Stimulated activated CD8-positive, alpha-beta memory T cell treated with anti-CD3 and anti-CD28 coated beads, Interleukin-7, amount 100 ng/mL, for 4 hours (primary cell): Measurements from ENCODE around the gene GRIA1.

Source experiments
- DNase-seq, 2 donors: peaks; one replicate each; pipeline ENCODE4 v3.0.0-alpha.2; 2020; ENCODE audit warnings: low read depth in 2 of 2

The GRIA1 gene

DNA sequence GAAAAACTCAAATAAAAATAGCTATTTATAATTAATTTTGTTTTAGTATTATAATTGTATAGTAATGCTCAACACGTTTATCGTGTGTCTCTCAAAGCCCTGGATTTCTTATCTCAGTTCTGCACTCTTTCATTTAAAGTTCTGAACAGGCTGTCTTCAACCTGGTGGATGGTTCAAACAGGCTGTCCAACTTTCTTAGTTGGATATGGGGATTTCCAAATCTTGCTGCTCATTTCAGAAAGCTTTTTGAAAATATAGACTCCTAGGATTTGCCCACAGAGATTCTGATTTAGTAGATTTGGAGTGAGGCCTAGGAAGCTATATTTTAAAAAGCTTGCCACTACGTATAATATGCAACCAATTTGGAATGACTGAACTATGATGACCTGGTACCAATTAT, 120.3 kb downstream of the GRIA1 start:
- no peak for DNase-seq

DNA sequence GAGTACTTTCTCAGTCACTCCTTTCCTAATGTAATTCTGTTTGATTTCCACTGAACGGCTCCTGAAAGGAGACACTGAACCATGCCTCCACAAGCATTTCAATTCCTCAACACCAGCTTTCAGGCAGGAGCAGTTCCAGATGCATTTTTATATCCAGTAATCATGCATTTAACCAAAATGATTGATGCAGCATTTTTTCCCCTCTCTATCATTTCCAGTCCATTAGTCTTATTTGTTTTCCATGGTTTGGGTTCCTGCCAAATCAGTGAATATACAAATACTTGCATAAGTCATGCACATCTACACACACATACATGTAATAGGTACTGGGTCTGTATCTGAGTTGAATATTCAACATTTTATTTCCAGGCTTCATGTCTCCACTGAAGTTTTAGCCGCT, 122.7 kb downstream of the GRIA1 start:
- no peak for DNase-seq

DNA sequence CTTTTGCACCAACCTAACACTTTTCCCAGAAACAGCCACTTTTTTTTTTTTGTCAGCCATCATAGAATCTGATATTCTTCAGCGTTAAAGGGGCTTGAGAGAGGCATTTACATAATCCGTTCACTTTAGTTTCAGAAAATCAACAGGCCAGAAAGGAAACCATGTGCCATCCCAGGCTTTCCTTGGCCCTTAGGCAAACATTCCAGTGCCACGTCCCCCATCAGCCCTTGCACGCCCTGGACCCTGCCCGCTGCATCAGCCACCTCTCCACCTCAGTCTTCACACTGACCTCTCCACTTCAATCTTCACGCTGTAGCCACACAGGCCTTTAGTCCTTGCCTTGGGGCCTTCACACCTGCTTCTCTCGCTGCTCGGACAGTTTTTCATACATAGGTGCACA, 123.2 kb downstream of the GRIA1 start:
- no peak for DNase-seq

DNA sequence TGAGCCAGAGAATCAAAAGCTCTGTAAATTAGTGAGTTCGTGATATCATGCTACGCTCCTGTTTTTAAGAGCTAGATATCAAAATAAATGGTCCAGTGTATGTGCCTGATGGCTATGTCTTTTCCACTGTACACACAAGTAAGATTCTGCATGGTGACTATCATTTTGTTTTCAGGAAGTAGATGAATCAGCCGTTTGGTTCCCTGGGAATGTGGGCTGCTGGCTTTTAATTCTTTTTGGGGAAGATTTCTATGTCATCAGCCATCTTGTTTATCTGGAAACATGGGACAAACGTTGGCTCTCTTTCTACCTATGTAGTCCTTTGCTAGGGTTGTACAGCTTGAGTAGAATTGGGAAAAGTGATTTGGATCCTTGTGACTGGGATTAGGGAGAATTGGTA, 126.7 kb downstream of the GRIA1 start:
- no peak for DNase-seq

DNA sequence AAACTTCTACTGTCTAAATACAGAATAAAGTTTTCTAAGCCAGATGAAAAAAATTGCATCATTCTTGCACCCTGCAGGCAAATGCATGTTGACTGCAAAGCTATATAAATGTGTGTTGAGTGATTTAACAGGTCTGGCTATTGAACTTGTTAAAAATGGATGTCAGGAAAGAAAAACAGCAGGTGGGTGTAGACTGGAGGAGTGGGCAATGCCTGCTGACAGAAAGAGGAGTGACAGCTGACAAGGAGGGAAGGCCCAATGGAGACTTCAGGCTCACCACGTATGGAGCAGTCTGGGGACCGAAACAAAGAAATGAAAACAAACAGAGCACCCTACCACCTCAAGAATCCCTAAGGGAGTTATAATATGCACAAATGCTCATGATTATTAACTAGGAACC, 127.8 kb downstream of the GRIA1 start:
- DNase-seq = no peak

DNA sequence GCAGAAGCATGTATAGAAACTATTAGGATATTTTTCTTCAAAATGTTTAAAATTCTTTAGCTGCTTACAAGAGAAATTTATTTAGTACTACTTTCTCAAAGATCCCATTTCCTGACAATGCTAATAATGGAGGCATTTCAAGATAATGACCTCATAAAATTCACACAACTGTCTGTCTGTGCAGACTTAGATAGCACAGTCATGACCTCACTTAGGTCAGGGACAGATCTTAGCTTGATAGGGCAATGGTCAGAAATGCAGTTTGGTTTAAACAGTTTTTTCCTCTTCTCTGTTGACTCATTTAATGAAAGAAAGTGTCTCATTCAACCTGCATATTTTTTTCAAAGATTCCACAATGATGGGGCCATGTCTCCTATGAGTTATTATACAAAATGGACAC, 128.4 kb downstream of the GRIA1 start:
- DNase-seq = no peak

DNA sequence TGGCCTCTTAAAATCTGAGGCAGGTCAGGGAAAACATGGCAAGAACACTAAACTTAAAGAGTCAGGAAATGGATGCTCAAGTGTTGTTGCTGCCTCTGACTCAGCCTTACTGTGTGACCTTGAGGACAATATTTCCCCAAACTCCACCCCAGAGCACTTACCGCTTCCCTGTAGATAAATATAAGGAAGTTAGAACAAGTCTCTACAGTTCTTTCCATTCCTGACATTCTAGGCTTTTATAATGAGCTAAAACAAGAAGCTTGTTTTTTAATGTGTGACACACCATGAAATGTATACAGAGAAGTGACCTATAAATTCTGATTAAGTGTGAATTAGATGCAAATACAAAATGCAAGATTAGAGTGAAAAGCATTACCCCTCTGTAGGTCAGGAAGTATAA, 129.3 kb downstream of the GRIA1 start:
- DNase-seq = no peak

DNA sequence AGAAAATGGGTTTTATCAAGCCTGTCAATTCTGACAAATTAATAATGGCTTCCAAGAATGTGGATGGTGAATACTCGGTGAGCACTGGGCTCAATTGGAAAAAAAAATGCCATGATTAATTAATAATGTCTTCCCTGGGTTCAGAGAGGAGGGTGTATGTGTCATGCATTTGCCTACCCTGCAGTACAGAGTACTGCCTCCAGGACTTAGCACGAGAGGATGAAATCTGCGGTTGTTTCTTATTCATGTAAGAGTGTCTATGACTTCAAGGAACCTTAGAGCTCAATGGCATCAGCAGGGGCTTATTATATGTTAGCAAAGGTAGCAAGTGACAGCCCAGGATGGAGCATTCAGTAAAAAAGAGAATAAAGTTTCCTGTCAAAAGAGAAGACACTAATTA, 132.7 kb downstream of the GRIA1 start:
- DNase-seq = no peak

DNA sequence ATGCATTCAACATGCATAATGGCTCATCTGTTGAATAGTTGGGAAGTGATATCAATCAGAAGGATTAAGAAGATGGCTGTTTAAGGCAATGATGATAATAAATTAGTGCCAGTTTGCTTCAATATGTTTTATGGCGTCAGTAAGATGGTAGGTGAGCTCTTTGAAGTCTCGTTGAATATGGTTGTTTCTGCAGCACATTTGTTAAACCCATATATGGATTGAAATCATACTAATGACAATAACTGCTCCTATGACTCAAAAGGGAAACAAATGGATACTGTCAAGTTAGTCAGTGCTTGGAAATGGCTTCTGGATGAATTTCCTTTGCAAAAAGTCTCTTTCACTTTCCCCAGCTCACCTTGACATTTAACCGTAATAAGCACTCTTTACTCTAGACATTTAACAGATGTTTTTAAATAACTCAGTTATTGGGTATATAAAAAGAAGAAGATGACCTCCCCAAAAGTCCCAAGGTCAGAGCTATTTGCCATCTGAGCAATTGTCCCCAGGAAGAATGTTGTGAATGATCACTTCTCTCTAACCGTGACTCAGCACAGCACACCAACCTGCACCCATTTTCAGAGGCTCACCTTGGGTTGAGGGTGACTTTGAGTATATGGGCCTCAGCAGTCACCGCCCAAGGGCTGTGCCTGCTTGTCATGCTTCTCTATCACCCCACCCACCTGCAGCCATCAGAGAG, 133.4 kb downstream of the GRIA1 start:
- no peak for DNase-seq

DNA sequence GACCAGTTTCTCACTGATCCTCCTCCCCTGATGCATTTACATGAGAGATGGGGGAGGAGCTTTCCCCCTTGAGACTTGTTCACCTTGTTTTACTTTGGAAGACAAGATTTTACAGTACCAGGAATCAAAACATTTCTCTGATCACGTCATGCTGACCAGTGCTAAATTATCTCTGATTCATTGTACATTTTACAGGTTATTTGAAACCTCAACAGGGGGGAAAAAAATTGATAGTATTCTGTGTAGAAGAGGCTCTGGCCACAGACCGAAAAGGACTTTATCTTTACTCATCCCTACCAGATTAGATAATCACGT, 133.9 kb downstream of the GRIA1 start:
- no peak for DNase-seq

DNA sequence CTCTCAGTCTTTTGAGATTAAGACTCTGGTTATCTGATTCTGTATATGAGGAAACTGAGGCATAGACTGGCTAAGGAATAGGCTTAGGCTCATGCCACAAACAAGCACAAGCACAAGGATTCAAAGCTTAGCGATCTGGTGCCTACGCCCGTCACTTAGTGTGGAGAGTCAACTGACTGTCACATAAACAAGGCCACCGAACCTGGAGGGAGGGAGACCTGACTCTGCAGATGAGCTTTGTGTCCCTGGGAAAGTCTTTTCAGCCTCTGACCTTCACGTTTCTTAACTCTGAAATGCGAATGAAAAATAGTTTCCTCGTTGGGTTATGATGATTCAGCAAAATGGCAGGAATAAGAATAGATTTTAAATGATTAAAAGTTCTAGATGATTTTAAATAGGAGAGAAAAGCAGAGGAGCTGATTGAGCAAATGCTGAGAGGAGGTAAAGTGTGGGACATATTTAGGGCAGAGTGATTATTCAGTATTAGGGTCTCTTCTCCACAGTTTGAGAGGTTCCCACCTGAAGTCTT, 135.4 kb downstream of the GRIA1 start:
- DNase-seq = no peak

DNA sequence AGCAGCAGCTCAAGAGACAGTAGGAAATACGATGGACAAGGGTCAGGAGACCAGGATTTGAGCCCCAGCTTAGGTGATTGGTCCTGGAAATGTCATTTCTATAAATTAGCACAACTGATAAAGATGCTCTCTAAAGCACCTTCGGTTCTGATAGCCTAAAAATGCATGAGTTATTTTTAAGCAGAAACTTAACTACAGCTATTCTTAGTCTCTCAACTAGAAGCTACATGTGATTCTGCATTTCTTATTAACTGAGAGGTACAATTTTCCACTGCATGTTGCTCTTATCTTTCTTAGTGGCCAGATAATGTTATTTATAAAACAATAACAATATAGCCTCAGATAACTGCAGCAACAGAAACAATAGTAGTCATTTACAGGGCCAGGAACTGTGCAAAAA, 136.4 kb downstream of the GRIA1 start:
- no peak for DNase-seq

DNA sequence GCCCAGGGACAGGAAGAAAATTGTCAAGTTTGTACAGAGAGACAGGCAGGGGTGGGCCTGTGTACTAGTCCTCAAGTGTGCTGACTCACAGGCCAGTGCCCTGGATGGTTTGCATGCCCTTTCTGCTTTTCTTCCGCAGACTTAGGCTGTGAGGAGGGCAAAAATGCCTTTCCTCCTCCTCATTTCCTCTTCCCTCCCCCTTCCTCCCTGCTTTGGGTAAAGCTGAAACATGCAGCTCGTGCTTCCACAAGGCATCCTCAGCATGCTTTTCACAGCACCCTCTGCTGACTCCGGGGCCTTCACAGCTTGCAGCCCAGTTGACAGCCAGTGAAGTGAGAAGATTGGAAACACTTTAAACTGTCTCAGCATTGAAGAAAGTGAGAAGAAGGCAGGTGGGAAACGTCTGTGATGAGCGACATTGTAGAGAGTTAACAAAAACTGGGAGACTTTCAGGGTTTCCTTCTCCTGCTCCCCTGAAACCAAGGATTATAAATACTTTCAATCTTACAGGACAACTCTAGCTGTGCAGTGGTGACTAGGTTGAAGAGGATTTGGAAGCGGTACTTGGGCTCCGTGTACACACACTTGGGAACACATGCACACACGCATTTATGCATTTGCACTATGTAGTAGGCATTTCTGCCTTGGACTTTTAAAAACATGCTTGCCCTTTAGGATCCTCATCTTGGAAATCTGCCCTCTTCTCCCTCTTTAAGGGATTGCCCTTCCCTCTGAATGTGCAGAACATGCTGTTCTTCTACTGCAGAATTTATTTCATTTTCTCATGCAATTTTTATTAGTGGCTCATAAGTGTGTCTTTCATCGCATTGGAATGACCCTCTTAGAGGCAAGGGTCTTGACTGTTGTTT, 138.8 kb downstream of the GRIA1 start:
- no peak for DNase-seq

DNA sequence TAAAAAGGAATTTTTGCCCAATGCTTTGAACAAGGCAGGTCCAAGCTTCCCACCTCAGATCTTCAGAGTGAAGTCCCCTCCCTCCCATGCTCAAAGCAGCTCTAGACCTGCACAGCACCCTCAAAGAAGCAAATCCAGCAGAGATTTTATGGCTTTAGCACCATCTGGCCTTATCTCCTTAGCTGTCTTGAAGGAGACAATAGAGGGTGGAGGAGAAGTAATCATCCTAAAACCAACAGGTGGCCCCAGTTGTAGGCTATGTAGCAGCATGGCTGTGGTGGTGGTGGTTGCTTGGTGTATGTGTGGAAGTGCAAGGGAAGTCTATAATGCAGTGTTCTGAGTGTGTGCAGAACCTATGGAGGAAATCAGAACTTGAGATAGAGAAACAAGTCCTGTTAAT, 140.1 kb downstream of the GRIA1 start:
- no peak for DNase-seq

DNA sequence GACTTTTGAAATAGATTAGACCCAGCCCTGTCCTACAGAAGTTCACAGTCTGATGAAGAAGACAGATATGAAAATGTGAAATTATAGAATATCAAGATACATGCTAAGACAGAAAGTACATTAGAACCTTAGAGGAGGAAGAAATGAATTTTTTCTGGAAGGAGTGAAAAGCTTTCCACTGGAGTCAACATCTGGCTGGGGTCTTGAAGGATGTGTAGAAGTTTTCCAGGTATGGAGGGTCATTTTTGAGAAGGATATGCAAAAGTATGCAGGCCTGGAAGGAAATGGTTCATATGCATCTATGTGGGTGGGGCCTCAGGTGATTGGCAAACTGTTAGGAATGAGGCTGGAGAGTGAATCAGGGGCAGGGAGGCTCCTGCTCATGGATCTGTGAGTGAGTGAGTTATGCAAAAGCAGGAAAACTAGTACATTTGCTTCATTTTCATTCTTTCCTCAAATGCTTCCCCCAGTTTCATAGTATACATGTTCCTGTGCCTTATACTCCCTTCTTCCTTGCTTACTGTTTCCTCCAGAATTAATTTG, 142.3 kb downstream of the GRIA1 start:
- DNase-seq = no peak

DNA sequence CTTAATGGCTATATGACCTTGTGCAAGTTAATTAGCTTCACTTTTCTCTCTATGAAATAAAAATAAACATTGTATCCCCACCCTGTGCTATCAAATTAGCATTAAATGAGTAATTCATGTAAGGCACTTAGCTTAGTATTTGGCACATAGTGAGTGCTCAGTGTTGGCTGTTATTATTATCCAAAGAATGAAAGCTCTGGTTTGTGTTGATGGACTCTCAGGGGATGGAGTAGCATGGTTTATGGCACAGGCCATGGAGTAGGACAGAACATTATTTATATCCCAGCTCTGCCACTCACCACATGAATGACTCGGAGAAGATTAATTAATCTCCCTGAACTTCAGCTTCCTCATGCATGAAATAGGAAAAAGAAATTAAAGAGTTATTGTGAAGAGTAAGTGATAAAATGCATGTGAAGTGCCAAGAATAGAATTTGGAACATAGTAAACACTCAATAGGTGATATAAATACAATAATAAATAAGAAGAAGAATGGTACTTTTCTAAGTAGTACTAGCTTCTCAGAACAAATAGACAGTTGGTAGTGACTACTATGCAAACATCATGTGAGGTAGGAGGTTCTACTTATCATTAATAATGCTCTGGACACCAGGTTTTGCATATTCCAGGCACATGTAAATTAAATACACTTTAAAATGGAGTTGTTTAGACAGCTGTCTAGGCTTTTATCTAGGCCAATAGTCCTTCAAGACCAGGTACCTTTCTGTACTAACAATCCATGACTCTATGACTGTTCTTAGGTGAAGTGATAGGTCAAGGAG, 146.4 kb downstream of the GRIA1 start:
- no peak for DNase-seq

DNA sequence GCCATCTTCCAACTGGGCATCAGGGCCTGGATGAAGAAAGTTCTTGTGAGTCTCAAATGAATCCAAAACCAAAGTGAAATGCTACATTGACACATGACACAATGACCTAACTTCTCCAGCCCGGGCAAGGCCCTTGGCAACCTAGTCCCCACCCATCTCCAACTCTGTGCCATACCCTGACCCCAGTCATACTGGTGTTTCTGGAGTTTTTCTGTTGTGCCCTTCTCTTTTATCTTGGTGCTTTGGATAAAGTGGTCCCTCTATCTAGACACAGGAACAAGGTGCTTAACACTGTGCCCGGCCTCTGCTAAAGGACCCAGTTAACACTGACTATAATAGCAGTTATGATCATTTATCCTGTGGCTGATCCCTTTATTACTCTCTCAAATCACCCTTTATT, 149.8 kb downstream of the GRIA1 start:
- no peak for DNase-seq

DNA sequence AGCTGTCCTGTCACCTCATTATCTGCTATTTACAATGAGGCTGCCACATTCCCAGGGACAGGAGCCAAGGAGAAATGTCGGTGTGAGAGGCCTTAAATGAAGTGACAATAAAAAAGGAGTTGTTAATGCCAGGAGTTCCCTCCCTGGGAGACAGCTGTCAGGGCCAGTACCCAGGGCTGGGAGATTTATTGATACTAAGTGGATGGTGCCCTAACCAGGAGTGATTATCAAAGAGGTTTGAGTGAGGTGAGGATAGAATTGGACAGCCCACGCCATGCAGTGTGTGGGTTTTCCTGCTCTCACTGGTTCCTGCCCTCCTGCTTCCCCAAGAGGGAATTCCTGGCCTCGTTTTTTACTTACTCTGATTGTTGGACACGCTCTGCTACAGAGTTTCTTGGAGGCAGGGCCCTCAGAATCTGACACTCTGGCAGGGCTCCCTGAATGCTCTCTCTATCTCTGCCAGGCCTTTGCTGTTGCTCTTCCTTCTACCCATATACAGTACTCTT, 150.8 kb downstream of the GRIA1 start:
- no peak for DNase-seq

DNA sequence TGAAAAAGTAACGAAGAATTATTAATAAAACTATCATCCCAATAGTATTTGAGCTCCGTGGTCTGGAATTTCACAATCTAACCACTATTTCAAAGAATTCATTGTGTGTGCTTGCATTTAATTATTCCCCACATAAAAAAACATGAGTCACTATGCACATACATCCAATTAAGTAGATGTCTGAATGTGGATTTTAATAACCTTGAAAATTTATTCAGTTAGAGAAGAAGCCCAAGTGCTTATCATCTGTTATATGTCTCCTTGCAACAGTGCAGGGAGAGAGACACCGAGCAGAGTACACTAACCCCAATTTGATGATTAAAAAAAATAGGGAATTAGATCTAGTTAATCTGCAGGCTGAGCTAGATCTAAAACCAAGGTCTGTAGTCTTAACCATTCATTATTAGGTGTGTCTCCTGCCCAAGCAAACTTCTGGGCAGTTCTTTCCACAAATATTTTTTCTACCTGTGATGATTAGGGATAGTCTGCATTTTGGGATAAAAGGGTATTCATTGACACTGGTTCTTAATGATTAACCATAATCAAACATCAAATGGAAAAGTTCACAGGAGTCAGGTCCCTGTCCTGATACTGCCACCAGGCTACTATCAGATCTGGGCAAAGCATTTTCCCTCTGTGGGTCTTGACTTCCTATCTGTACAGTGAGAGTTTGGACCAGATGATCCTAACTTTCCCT, 164.2 kb downstream of the GRIA1 start:
- DNase-seq = no peak

DNA sequence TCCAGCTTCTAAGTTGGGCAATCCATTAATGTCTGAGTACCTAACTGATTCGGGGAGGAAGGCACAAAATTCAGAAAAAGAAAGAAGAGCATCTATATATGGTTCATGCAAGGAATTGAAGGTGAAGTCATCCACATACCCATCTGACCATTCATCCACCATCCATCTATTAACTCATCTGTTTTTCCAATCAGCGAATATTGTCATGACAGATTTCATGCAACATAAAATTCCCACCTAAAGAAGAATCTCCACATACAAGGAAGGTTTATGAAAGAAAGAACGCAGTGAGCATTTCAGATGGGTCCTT, 164.7 kb downstream of the GRIA1 start:
- no peak for DNase-seq

DNA sequence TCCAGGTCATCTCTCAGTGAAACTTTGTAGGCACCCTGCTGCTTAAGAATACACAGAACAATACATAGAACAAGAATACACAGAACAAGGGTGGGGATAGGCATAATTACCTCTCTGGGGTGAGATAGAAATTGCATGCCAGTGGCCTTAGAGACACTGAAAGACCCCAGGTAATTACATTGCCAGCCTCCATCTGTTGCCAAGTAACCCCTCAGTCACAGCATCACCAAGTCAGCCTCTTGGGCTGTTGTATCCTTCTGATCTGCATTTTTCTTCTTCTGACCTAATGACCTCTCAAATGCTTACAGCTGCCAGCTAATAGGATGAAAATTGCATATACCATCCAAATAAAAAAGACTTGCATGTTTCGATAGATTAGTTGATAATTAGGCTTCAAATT, 167.7 kb downstream of the GRIA1 start:
- no peak for DNase-seq

DNA sequence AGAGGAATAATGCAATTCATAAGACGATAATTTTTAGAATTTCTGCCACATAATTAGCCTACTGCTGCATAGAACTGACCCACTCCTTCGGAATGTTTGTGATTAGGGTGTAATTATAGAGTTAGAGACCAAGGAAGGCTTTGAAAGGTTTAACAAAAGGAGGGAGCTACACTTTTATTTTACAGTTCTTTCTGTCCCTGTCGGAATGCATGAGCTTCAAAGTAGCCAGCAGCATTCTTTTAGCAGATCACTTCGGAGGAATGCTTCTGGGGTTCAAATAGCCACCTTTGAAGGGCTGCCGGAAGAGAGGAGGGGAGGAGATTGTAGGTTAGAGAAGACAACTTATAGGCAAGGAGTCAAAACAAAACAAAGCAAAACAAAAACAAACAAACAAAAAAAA, 168.1 kb downstream of the GRIA1 start:
- no peak for DNase-seq
